Activated CD8-positive, alpha-beta T cell treated with anti-CD3 and anti-CD28 coated beads for 36 hours (primary cell): ENCODE measurements around the gene STX3. TPM values are rescaled to one million over a fixed set of nuclear protein-coding genes. Genes with fewer than 3 reads are reported as not detected.

Source experiments
- ATAC-seq: fragments of 200-7000 bp; cut with Tn5 transposase; one replicate; pipeline ENCODE4 v1.10.0; 2021; ENCODE audit warnings: mild to moderate bottlenecking, moderate library complexity
- CTCF ChIA-PET: fragments of 350-600 bp; sonication (Branson Sonifier 250); formaldehyde crosslinking; loops from one replicate; lab custom pipeline; 2021; ENCODE audit warnings: antibody characterized with exemption; lab: Charles Lee
- POLR2A ChIA-PET: fragments of 350-600 bp; sonication (Branson Sonifier 250); formaldehyde crosslinking; loops from one replicate; lab custom pipeline; 2021; ENCODE audit warnings: antibody characterized with exemption; lab: Charles Lee
- DNase-seq: peaks from one replicate; pipeline ENCODE4 v3.0.0-alpha.2; 2020
- H3K27ac Mint-ChIP-seq: one replicate; pipeline ENCODE4 v1.8.0; 2021; ENCODE audit warnings: mild to moderate bottlenecking, mixed read lengths
- H3K27me3 Mint-ChIP-seq: one replicate; pipeline ENCODE4 v1.8.0; 2021; ENCODE audit warnings: mixed read lengths
- H3K36me3 Mint-ChIP-seq: one replicate; pipeline ENCODE4 v1.8.0; 2021; ENCODE audit warnings: low read depth, mixed read lengths
- H3K4me1 Mint-ChIP-seq: one replicate; pipeline ENCODE4 v1.8.0; 2021; ENCODE audit warnings: low read depth, mixed read lengths
- H3K4me3 Mint-ChIP-seq: one replicate; pipeline ENCODE4 v1.8.0; 2021; ENCODE audit warnings: mild to moderate bottlenecking, moderate library complexity, mixed read lengths
- H3K9me3 Mint-ChIP-seq: one replicate; pipeline ENCODE4 v1.8.0; 2021; ENCODE audit warnings: mixed read lengths
- intact Hi-C: fragments of 100-400 bp; cut with micrococcal nuclease; formaldehyde crosslinking; loops from one replicate; pipeline ENCODE4 v1.10.0; 2022
- total RNA-seq, 2 experiments: library from RNA; stranded (reverse); gene quantifications; one replicate each; pipeline ENCODE4 v1.2.3, GENCODE V29; 2021
- TF ChIP-seq, protein P1 (sequence below): fragments of 200-600 bp; IDR thresholded peaks from one replicate; pipeline ENCODE4 v1.8.0; 2022; ENCODE audit warnings: antibody characterized with exemption, mild to moderate bottlenecking

STX3 gene
- total RNA-seq, 2 experiments from 2014 or later: 8.3 to 9.5 TPM

DNA sequence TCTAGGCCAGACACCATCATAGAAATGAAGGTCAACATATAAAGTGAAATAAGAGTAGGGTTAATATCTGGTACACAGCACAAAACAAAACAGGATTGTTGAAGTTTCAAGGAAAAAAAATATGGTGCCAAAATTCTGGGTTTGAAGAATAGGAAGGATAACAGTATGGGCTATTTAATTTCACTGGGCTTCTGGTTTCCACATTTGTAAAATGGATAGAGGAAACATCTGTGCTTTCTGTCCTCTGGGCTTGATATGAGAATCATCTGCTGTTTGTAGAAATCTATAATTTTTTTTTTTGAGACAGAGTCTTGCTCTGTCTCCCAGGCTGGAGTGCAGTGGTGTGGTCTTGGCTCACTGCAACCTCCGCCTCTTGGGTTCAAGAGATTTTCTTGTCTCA is 27.8 kb upstream of the STX3 start:
- CTCF ChIA-PET: no interaction called here
- Mint-ChIP-seq H3K4me3 (no peak overlapping the region), H3K9me3 (no peaks in the 10 kb centered on the region), H3K36me3 (no peaks in the 10 kb centered on the region), H3K4me1 (peaks cover 6% of the 10 kb centered on the region), H3K27ac (no peak overlapping the region), H3K27me3 (peaks cover 4% of the 10 kb centered on the region)
- POLR2A ChIA-PET: no interaction called here
- no peak for ATAC-seq
- TF ChIP-seq, protein P1, sequence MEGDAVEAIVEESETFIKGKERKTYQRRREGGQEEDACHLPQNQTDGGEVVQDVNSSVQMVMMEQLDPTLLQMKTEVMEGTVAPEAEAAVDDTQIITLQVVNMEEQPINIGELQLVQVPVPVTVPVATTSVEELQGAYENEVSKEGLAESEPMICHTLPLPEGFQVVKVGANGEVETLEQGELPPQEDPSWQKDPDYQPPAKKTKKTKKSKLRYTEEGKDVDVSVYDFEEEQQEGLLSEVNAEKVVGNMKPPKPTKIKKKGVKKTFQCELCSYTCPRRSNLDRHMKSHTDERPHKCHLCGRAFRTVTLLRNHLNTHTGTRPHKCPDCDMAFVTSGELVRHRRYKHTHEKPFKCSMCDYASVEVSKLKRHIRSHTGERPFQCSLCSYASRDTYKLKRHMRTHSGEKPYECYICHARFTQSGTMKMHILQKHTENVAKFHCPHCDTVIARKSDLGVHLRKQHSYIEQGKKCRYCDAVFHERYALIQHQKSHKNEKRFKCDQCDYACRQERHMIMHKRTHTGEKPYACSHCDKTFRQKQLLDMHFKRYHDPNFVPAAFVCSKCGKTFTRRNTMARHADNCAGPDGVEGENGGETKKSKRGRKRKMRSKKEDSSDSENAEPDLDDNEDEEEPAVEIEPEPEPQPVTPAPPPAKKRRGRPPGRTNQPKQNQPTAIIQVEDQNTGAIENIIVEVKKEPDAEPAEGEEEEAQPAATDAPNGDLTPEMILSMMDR: no peak
- DNase-seq: no peak
- intact Hi-C loops: no loop called here

DNA sequence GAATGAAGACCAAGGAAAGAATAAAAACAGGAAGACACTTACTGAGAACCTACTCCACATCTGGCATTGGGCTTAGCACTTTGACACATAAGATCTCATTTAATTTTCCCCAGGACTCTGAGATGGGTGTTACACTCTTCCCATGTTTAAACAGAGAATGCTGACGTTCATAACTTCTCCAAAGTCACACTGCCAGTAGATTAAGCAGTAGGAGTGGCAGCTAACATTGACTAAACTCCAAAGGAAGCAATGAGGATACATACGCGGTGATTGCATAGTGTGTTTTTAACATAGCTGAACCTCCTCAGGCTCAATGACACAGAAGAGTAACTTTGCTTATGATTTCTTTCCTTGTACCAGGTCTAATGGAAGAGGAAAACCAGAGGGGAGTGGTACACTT is 27.0 kb upstream of the STX3 start:
- CTCF ChIA-PET: no interaction called here

DNA sequence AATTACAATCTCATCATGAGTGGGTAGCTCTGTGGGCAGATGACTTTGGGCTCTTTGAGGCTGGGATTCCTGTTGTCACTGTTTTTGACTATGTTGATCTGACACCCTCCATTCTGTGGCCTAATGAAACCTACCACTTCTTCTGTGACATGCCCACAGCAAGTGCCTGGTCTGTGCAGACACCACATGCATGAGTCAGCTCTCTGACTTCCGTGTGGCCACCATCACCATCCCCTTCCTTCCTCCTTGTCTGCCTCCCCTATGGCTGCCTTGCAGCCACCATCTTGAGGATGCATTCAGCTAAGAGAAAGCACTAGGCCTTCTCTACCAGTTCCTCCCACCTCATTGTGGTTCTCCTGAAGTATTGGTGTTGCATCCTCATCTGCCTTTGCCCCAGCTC is 26.3 kb upstream of the STX3 start:
- peak overlapping the region; percentile 22 for H3K27ac Mint-ChIP-seq
- intact Hi-C loops: no loop called here
- peaks cover 6% of the 10 kb centered on the region for H3K4me1 Mint-ChIP-seq
- ATAC-seq (peak; percentile 93), DNase-seq (peak; percentile 51)
- H3K9me3 Mint-ChIP-seq: no peaks in the 10 kb centered on the region
- ChIA-PET POLR2A (no interaction called here), CTCF (interaction anchor here (1.0 kb wide), 1 partner anchor 27 kb away, joined by 3 read pairs; no protein-coding TSS in a partner anchor)
- no peak overlapping the region for H3K4me3 Mint-ChIP-seq
- H3K36me3 Mint-ChIP-seq: no peaks in the 10 kb centered on the region
- TF ChIP-seq, protein P1: no peak
- peaks cover under 1% of the 10 kb centered on the region for H3K27me3 Mint-ChIP-seq

More for the DNA sequence above, 27.0 kb upstream of the STX3 start:
- Mint-ChIP-seq H3K36me3 (no peaks in the 10 kb centered on the region), H3K9me3 (no peaks in the 10 kb centered on the region), H3K27ac (no peak overlapping the region), H3K4me3 (no peak overlapping the region), H3K27me3 (peaks cover 4% of the 10 kb centered on the region), H3K4me1 (peaks cover 6% of the 10 kb centered on the region)
- ATAC-seq (no peak), DNase-seq (no peak)
- POLR2A ChIA-PET: no interaction called here
- intact Hi-C loops: no loop called here
- TF ChIP-seq, protein P1: no peak

DNA sequence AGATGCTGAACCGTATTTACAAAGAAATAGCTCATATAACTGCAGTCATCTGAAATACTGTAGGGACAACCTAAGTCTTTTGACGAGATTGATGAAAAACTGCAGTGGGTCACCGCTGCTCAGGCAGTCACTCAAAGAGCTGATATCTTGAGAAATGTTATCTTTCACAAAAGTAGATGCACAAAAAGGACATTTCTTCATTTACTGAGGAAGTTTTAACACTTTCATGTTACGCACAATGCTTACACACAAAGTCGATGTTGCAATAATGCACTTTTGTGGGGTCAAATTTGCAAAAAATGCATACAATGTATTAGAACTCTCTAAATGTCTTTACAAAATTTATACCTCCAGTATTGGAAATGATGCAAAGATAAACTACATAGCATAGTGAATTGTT is 25.3 kb upstream of the STX3 start:
- TF ChIP-seq, protein P1: no peak
- ATAC-seq: no peak

DNA sequence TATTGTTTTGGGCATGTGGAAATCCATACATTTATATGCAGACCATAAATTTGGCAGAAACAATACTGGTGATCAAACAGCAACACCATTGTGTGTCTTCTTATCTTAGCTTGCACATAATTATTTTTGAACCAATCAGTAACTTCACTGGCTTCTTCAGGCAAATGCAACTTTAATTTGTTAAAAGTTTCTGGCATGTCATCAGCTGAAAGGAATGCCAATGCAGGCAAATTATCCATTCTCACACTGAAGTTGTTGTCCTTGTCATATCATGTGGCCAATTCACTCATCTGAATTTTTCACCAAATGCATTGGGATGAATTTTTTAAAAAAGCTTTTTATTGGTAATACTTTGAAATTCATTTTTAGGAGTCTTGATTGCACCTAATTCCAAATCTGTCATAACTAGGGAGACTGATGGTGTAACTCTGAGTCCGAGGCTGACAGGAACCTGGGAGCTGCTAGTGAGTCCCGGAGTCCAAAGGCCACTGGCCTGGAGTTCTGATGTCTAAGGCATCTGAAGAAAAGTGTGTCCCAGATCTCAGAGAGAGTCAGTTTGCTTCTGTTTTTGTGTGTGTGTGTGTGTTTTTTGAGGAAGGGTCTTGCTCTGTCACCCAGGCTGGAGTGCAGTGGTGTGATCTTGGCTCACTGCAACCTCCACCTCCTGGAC is 24.1 kb upstream of the STX3 start:
- intact Hi-C loops: no loop called here
- Mint-ChIP-seq H3K36me3 (no peaks in the 10 kb centered on the region), H3K4me1 (peaks cover 6% of the 10 kb centered on the region), H3K27me3 (no peaks in the 10 kb centered on the region), H3K27ac (no peak overlapping the region), H3K9me3 (no peaks in the 10 kb centered on the region), H3K4me3 (no peak overlapping the region)
- TF ChIP-seq, protein P1: no peak
- ChIA-PET POLR2A (no interaction called here), CTCF (no interaction called here)
- ATAC-seq (no peak), DNase-seq (no peak)

More for the DNA sequence above, 25.3 kb upstream of the STX3 start:
- H3K4me3 Mint-ChIP-seq: no peak overlapping the region
- DNase-seq: no peak
- CTCF ChIA-PET: interaction anchor here (0.7 to 1.0 kb wide), 2 partner anchors 22 to 26 kb away, joined by 3 read pairs; no protein-coding TSS in a partner anchor
- no peaks in the 10 kb centered on the region for H3K27me3 Mint-ChIP-seq
- peaks cover 6% of the 10 kb centered on the region for H3K4me1 Mint-ChIP-seq
- H3K36me3 Mint-ChIP-seq: no peaks in the 10 kb centered on the region
- H3K9me3 Mint-ChIP-seq: no peaks in the 10 kb centered on the region
- intact Hi-C loops: no loop called here
- no peak overlapping the region for H3K27ac Mint-ChIP-seq
- POLR2A ChIA-PET: no interaction called here
